GM10266 (cell line): Measurements from ENCODE around the gene TROAP.
A peak's percentile ranks its signal among the peaks of the same experiment; 100 is the strongest.

Source experiments
- DNase-seq: peaks from one replicate; pipeline ENCODE4 v3.0.0; 2012; ENCODE audit errors: extremely low spot score
- CTCF ChIP-seq: IDR thresholded peaks from 2 replicates; pipeline ENCODE4 v1.5.1; 2012; ENCODE audit warnings: mild to moderate bottlenecking, low read depth; ENCODE audit not compliant: control insufficient read depth, insufficient read depth; ENCODE audit errors: missing control alignments

Gene TROAP

GRCh38 chr12:49366652-49367380 lies 43.8 kb downstream of the TROAP start:
- DNase-seq: peak; percentile 95
- peak; percentile 15 for TF ChIP-seq CTCF

- no peak for TF ChIP-seq CTCF
- DNase-seq: peak; percentile 50
These were observed 44.6 kb downstream of the TROAP start, which contains the start of gene SPATS2 for GRCh38 chr12:49367381-49368239. Gene SPATS2 (plus strand): TSS chr12:49367462. CDS start chr12:49461013, 93,551 bp downstream.

GRCh38 chr12:49368240-49368600 lies 45.2 kb downstream of the TROAP start:
- no peak for TF ChIP-seq CTCF
- DNase-seq: no peak

- TF ChIP-seq CTCF: peak; percentile 16
- peak; percentile 69 for DNase-seq
These were observed 46.5 kb downstream of the TROAP start for GRCh38 chr12:49369411-49370145.

GRCh38 chr12:49370539-49370938 lies 47.5 kb downstream of the TROAP start:
- TF ChIP-seq CTCF: no peak
- DNase-seq: no peak

- no peak for DNase-seq
- no peak for TF ChIP-seq CTCF
These were observed 52.4 kb downstream of the TROAP start for GRCh38 chr12:49375406-49375805.
